Measurements from ENCODE around the gene PDE9A. TPM values are rescaled to one million over a fixed set of nuclear protein-coding genes. Genes with fewer than 3 reads are reported as not detected.

PDE9A gene
- total and polyA plus RNA-seq, 2 of the 4 experiments (the other 2 are of a cell fraction): 0.89 to 0.90 TPM

GRCh38 chr21:42798106-42798505, 144.7 kb downstream of the PDE9A start:
- intact Hi-C loops (cut with micrococcal nuclease): no loop called here

More at GRCh38 chr21:42798106-42798505, 144.7 kb downstream of the PDE9A start:
- ChIA-PET CTCF (no interaction called here), POLR2A (ENCODE audit: unreplicated experiment) (no interaction called here)
- H3K27ac ChIP-seq (ENCODE audit: insufficient read depth, low read length): no peak overlapping the region
- H2BK5ac ChIP-seq (ENCODE audit: low read depth, low read length, poor library complexity, severe bottlenecking): no peak overlapping the region
- no peak overlapping the region for H2AFZ ChIP-seq (replicated peaks; ENCODE audit: low read length, poor library complexity)
- no peaks in the 10 kb centered on the region for H3K79me1 ChIP-seq (ENCODE audit: low read depth in 1 of 2, low read length in 2 of 2)
- no peak overlapping the region for H3K4ac ChIP-seq (ENCODE audit: low read depth, low read length)
- dilution Hi-C loops (cut with HindIII; ENCODE audit: low sequenced_read_pairs, unreplicated experiment): no loop called here
- no peak overlapping the region for H2AK9ac ChIP-seq (replicated peaks; ENCODE audit: low read depth, low read length, poor library complexity)
- no peak overlapping the region for H2BK15ac ChIP-seq (ENCODE audit: low read depth, low read length)
- no CpG with 5 or more reads among the region's 6 CpGs for WGBS, 2 experiments (ENCODE audit: extremely low coverage in 2 of 2, insufficient read length in 1 of 2)
- no peak for DNase-seq
- TF ChIP-seq RAD21 (IDR thresholded peaks at IDR 0.05; ENCODE audit: low read length) (no peak), CEBPB (IDR thresholded peaks at IDR 0.05; ENCODE audit: low read depth, low read length) (no peak), MXI1 (IDR thresholded peaks at IDR 0.05; ENCODE audit: borderline replicate concordance, low read depth, low read length) (no peak), ELK1 (IDR thresholded peaks at IDR 0.05; ENCODE audit: borderline replicate concordance, low read depth, low read length) (no peak), RFX5 (IDR thresholded peaks at IDR 0.05; ENCODE audit: low read depth, low read length) (no peak), POLR2A (IDR thresholded peaks at IDR 0.05; ENCODE audit: low read depth, low read length) (no peak), FOS (IDR thresholded peaks at IDR 0.05; ENCODE audit: low read depth, low read length) (no peak), SMC3 (IDR thresholded peaks at IDR 0.05; ENCODE audit: low read depth, low read length) (no peak), CHD1 (IDR thresholded peaks at IDR 0.05; ENCODE audit: low read depth, low read length) (no peak), RCOR1 (IDR thresholded peaks at IDR 0.05; ENCODE audit: insufficient replicate concordance, low read length) (no peak)
- no peak overlapping the region for H4K8ac ChIP-seq (ENCODE audit: low read depth in 2 of 2, low read length in 2 of 2)
- H3K36me3 ChIP-seq (ENCODE audit: control insufficient read depth, insufficient read depth, low read length): no peaks in the 10 kb centered on the region
- H4K5ac ChIP-seq (ENCODE audit: low read depth, low read length): no peak overlapping the region
- H3K9me1 ChIP-seq (ENCODE audit: insufficient read depth, low read length): no peaks in the 10 kb centered on the region
- no peak overlapping the region for H2AK5ac ChIP-seq (ENCODE audit: low read depth, low read length)
- H3K27me3 ChIP-seq (ENCODE audit: control insufficient read depth, insufficient read depth, low read length): peaks cover 11% of the 10 kb centered on the region
- no peak overlapping the region for H3K4me2 ChIP-seq (ENCODE audit: low read depth, low read length)
- H3K4me1 ChIP-seq (ENCODE audit: control insufficient read depth, insufficient read depth, low read length): no peaks in the 10 kb centered on the region
- H2BK20ac ChIP-seq (ENCODE audit: low read depth, low read length): no peak overlapping the region
- H3K14ac ChIP-seq (replicated peaks; ENCODE audit: low read depth, low read length): no peak overlapping the region
- H3K18ac ChIP-seq (ENCODE audit: low read depth, low read length): no peak overlapping the region
- no peak overlapping the region for H3K4me3 ChIP-seq (ENCODE audit: insufficient read depth, low read depth, low read length)
- H3K9me3 ChIP-seq (ENCODE audit: control insufficient read depth, insufficient read depth, low read length): no peaks in the 10 kb centered on the region
- H3K56ac ChIP-seq (ENCODE audit: extremely low read depth, insufficient read depth, low read length): no peak overlapping the region
- no peak overlapping the region for H3K23ac ChIP-seq (ENCODE audit: low read depth, low read length)
- in situ Hi-C loops (cut with MboI; ENCODE audit: low sequenced_read_pairs): no loop called here
- H3K9ac ChIP-seq (ENCODE audit: low read depth, low read length): no peak overlapping the region
- ATAC-seq (ENCODE audit: low read depth): no peak
- H2BK120ac ChIP-seq (ENCODE audit: low read depth, low read length): no peak overlapping the region
- H4K91ac ChIP-seq (ENCODE audit: insufficient read depth, low read depth, low read length): no peak overlapping the region
- no TSS peak for BruUV-seq (replicated peaks)
- H4K20me1 ChIP-seq (ENCODE audit: insufficient read depth, low read length): no peaks in the 10 kb centered on the region
